WTC11 (cell line): ENCODE data around the gene HGS. TPM values are rescaled to one million over a fixed set of nuclear protein-coding genes. Genes with fewer than 3 reads are reported as not detected.

ENCODE experiments used
- ATAC-seq: fragments of 200-7000 bp; cut with Tn5 transposase; 2 replicates; pipeline ENCODE4 v1.10.0; 2021; ENCODE audit warnings: mild to moderate bottlenecking, moderate library complexity
- CTCF ChIA-PET: fragments of 300-600 bp; sonication (Branson Sonifier 250); formaldehyde crosslinking; loops from one replicate; lab custom pipeline; 2021; ENCODE audit warnings: antibody characterized with exemption; lab: Charles Lee
- POLR2A ChIA-PET: fragments of 350-600 bp; sonication (Branson Sonifier 250); formaldehyde crosslinking; loops from one replicate; lab custom pipeline; 2021; ENCODE audit warnings: antibody characterized with exemption; lab: Charles Lee
- DNase-seq: peaks from one replicate; pipeline ENCODE4 v3.0.0; 2021; ENCODE audit warnings: low spot score
- H3K27ac Mint-ChIP-seq: 2 replicates; pipeline ENCODE4 v1.8.0; 2021; ENCODE audit warnings: mixed read lengths
- H3K27me3 Mint-ChIP-seq: 2 replicates; pipeline ENCODE4 v1.8.0; 2021; ENCODE audit warnings: low read depth, mild to moderate bottlenecking, moderate library complexity, mixed read lengths
- H3K36me3 Mint-ChIP-seq: 2 replicates; pipeline ENCODE4 v1.8.0; 2021; ENCODE audit warnings: mixed read lengths
- H3K4me1 Mint-ChIP-seq: 2 replicates; pipeline ENCODE4 v1.8.0; 2022; ENCODE audit warnings: mixed read lengths
- H3K4me3 Mint-ChIP-seq: 2 replicates; pipeline ENCODE4 v1.8.0; 2021; ENCODE audit warnings: mild to moderate bottlenecking, moderate library complexity, mixed read lengths
- H3K9me3 Mint-ChIP-seq: 2 replicates; pipeline ENCODE4 v1.8.0; 2021; ENCODE audit warnings: mixed read lengths
- FOXP1 ChIP-seq: sonication (generic); formaldehyde crosslinking; IDR thresholded peaks from 2 replicates; pipeline ENCODE4 v1.8.0; 2022; ENCODE audit warnings: missing genetic modification reagents, mild to moderate bottlenecking, moderate library complexity, borderline replicate concordance
- HMGA2 ChIP-seq: fragments of 250-450 bp; sonication (Bioruptor Pico); IDR thresholded peaks from 2 replicates; pipeline ENCODE4 v1.4.0; 2021; ENCODE audit warnings: mild to moderate bottlenecking, moderate library complexity
- KAT7 ChIP-seq: sonication (generic); formaldehyde crosslinking; IDR thresholded peaks from 2 replicates; pipeline ENCODE4 v1.8.1; 2023; ENCODE audit warnings: missing genetic modification reagents, mild to moderate bottlenecking, borderline replicate concordance
- NR1H2 ChIP-seq: sonication (generic); formaldehyde crosslinking; IDR thresholded peaks from 2 replicates; pipeline ENCODE4 v1.9.0; 2021; ENCODE audit warnings: mild to moderate bottlenecking, moderate library complexity, missing genetic modification reagents
- PRRX2 ChIP-seq: fragments of 250-450 bp; sonication (Bioruptor Pico); IDR thresholded peaks from 2 replicates; pipeline ENCODE4 v1.8.0; 2021; ENCODE audit warnings: mild to moderate bottlenecking
- RORB ChIP-seq: fragments of 250-450 bp; sonication (Bioruptor Pico); IDR thresholded peaks from 2 replicates; pipeline ENCODE4 v1.9.0; 2021; ENCODE audit warnings: mild to moderate bottlenecking
- ZNF281 ChIP-seq: sonication (generic); formaldehyde crosslinking; IDR thresholded peaks from 2 replicates; pipeline ENCODE4 v1.8.0; 2023; ENCODE audit warnings: mild to moderate bottlenecking, missing genetic modification reagents
- ZNF396 ChIP-seq: fragments of 250-450 bp; sonication (Bioruptor Pico); IDR thresholded peaks from 2 replicates; pipeline ENCODE4 v1.8.0; 2021; ENCODE audit warnings: mild to moderate bottlenecking, moderate library complexity, borderline replicate concordance
- ZNF532 ChIP-seq: fragments of 250-450 bp; sonication (Bioruptor Pico); IDR thresholded peaks from 2 replicates; pipeline ENCODE4 v1.9.0; 2021; ENCODE audit warnings: mild to moderate bottlenecking, borderline replicate concordance
- ZSCAN18 ChIP-seq: fragments of 250-450 bp; sonication (Bioruptor Pico); IDR thresholded peaks from 2 replicates; pipeline ENCODE4 v2.1.2; 2022; ENCODE audit warnings: mild to moderate bottlenecking, moderate library complexity
- total RNA-seq: library from RNA; stranded (reverse); gene quantifications from 3 replicates; pipeline ENCODE4 v1.2.3, GENCODE V29; 2021
- TF ChIP-seq, protein P1 (sequence below): sonication (generic); formaldehyde crosslinking; IDR thresholded peaks from 2 replicates; pipeline ENCODE4 v1.8.1; 2023; ENCODE audit warnings: mild to moderate bottlenecking, missing genetic modification reagents
- TF ChIP-seq, protein P2 (sequence below): fragments of 200-600 bp; IDR thresholded peaks from 2 replicates; pipeline ENCODE4 v1.8.0; 2022; ENCODE audit warnings: antibody characterized with exemption
- TF ChIP-seq, protein P3 (sequence below): fragments of 250-450 bp; sonication (Bioruptor Pico); IDR thresholded peaks from 2 replicates; pipeline ENCODE4 v1.9.0; 2021; ENCODE audit warnings: moderate library complexity, mild to moderate bottlenecking, inconsistent platforms, borderline replicate concordance

The HGS gene
- total RNA-seq, 1 experiment from 2014 or later, result 113 TPM

GRCh38 chr17:81656118-81656743 is 27.6 kb upstream of the HGS start, which contains the start of gene PDE6G:
TSS of gene PDE6G (minus strand) at chr17:81656542. CDS start at chr17:81653305, 3,237 bp downstream.
- DNase-seq (no peak), ATAC-seq (no peak)
- H3K9me3 Mint-ChIP-seq, result no peaks in the 10 kb centered on the region
- H3K4me1 Mint-ChIP-seq, result peaks cover 17% of the 10 kb centered on the region
- no peaks in the 10 kb centered on the region for H3K36me3 Mint-ChIP-seq
- no peak within 1 kb of the TSS for H3K4me3 Mint-ChIP-seq
- no peak for TF ChIP-seq ZSCAN18 (CRISPR knock-in tag)
- TF ChIP-seq, protein P1, sequence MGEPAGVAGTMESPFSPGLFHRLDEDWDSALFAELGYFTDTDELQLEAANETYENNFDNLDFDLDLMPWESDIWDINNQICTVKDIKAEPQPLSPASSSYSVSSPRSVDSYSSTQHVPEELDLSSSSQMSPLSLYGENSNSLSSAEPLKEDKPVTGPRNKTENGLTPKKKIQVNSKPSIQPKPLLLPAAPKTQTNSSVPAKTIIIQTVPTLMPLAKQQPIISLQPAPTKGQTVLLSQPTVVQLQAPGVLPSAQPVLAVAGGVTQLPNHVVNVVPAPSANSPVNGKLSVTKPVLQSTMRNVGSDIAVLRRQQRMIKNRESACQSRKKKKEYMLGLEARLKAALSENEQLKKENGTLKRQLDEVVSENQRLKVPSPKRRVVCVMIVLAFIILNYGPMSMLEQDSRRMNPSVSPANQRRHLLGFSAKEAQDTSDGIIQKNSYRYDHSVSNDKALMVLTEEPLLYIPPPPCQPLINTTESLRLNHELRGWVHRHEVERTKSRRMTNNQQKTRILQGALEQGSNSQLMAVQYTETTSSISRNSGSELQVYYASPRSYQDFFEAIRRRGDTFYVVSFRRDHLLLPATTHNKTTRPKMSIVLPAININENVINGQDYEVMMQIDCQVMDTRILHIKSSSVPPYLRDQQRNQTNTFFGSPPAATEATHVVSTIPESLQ (CRISPR knock-in tag), result no peak
- TF ChIP-seq, protein P2, sequence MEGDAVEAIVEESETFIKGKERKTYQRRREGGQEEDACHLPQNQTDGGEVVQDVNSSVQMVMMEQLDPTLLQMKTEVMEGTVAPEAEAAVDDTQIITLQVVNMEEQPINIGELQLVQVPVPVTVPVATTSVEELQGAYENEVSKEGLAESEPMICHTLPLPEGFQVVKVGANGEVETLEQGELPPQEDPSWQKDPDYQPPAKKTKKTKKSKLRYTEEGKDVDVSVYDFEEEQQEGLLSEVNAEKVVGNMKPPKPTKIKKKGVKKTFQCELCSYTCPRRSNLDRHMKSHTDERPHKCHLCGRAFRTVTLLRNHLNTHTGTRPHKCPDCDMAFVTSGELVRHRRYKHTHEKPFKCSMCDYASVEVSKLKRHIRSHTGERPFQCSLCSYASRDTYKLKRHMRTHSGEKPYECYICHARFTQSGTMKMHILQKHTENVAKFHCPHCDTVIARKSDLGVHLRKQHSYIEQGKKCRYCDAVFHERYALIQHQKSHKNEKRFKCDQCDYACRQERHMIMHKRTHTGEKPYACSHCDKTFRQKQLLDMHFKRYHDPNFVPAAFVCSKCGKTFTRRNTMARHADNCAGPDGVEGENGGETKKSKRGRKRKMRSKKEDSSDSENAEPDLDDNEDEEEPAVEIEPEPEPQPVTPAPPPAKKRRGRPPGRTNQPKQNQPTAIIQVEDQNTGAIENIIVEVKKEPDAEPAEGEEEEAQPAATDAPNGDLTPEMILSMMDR, result no peak
- no peak for TF ChIP-seq ZNF532 (CRISPR knock-in tag)
- TF ChIP-seq, protein P3, sequence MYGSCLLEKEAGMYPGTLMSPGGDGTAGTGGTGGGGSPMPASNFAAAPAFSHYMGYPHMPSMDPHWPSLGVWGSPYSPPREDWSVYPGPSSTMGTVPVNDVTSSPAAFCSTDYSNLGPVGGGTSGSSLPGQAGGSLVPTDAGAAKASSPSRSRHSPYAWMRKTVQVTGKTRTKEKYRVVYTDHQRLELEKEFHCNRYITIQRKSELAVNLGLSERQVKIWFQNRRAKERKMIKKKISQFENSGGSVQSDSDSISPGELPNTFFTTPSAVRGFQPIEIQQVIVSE (CRISPR knock-in tag), result no peak
- no peak for TF ChIP-seq KAT7 (CRISPR knock-in tag)
- no peak for TF ChIP-seq FOXP1
- no peak for TF ChIP-seq NR1H2 (CRISPR knock-in tag)
- no peak for TF ChIP-seq PRRX2 (CRISPR knock-in tag)
- no peak for TF ChIP-seq ZNF396
- no peak for TF ChIP-seq ZNF281 (CRISPR knock-in tag)
- TF ChIP-seq HMGA2, result no peak
- TF ChIP-seq RORB, result no peak
- ChIA-PET CTCF (no interaction called here), POLR2A (no interaction called here)
- no peaks in the 10 kb centered on the region; the same call in 1 of the 2 replicates for H3K27me3 Mint-ChIP-seq
- no peak within 1 kb of the TSS; the same call in 1 of the 2 replicates for H3K27ac Mint-ChIP-seq
